LNCaP clone FGC (cell line): ENCODE data around the gene TSPAN31.
A peak's percentile ranks its signal among the peaks of the same experiment; 100 is the strongest.

Source experiments
- DNase-seq: peaks from one replicate; pipeline ENCODE4 v3.0.0-alpha.2; 2011; ENCODE audit warnings: low read depth
- H3K4me3 ChIP-seq: 2 replicates; pipeline ENCODE4 v1.5.1; 2011; ENCODE audit warnings: mild to moderate bottlenecking, low read depth, low read length, control low read depth
- TF ChIP-seq, protein P1 (sequence below): IDR thresholded peaks from 2 replicates; pipeline ENCODE4 v1.5.1; 2012; ENCODE audit warnings: mild to moderate bottlenecking; ENCODE audit not compliant: control insufficient read depth, insufficient read depth; ENCODE audit errors: extremely low read depth

TSPAN31 gene

DNA sequence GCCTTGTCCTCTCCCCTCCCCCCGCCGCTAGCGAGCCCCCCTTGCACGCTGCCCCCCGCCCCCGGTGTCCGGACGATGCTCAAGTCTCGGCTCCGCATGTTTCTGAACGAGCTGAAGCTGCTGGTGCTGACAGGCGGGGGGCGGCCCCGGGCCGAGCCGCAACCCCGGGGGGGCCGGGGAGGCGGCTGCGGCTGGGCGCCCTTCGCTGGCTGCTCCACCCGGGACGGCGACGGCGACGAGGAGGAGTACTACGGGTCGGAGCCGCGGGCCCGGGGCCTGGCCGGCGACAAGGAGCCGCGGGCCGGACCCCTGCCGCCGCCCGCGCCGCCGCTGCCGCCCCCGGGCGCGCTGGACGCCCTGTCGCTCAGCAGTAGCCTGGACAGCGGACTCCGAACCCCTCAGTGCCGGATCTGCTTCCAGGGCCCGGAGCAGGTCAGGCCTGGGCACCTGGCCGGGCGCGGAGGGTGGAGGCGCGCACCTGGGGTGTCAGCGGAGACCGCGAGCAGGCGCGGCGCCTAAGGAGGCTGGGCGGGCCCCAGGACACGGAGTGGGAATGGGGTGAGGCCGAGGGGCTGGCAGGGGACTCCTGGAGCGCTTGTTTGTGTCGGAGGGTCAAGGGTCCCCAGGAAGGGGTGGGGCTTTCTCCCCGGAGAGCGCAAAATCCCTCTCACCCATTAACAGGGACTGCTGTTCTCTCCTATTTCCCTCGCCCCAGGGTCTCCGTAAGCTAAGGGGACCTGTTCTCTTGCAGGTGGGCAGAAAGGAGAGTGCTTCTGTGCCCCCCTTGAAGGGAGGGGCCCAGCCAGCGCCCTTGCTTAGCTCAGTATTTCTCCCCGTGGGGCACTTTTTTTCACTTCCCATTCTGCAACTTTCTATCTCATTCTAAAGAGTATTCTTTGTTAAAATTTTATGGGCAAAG, 10.9 kb downstream of the TSPAN31 start:
- H3K4me3 ChIP-seq: peak overlapping the region; percentile 77
- no peak for DNase-seq
- TF ChIP-seq, protein P1, sequence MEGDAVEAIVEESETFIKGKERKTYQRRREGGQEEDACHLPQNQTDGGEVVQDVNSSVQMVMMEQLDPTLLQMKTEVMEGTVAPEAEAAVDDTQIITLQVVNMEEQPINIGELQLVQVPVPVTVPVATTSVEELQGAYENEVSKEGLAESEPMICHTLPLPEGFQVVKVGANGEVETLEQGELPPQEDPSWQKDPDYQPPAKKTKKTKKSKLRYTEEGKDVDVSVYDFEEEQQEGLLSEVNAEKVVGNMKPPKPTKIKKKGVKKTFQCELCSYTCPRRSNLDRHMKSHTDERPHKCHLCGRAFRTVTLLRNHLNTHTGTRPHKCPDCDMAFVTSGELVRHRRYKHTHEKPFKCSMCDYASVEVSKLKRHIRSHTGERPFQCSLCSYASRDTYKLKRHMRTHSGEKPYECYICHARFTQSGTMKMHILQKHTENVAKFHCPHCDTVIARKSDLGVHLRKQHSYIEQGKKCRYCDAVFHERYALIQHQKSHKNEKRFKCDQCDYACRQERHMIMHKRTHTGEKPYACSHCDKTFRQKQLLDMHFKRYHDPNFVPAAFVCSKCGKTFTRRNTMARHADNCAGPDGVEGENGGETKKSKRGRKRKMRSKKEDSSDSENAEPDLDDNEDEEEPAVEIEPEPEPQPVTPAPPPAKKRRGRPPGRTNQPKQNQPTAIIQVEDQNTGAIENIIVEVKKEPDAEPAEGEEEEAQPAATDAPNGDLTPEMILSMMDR: no peak

DNA sequence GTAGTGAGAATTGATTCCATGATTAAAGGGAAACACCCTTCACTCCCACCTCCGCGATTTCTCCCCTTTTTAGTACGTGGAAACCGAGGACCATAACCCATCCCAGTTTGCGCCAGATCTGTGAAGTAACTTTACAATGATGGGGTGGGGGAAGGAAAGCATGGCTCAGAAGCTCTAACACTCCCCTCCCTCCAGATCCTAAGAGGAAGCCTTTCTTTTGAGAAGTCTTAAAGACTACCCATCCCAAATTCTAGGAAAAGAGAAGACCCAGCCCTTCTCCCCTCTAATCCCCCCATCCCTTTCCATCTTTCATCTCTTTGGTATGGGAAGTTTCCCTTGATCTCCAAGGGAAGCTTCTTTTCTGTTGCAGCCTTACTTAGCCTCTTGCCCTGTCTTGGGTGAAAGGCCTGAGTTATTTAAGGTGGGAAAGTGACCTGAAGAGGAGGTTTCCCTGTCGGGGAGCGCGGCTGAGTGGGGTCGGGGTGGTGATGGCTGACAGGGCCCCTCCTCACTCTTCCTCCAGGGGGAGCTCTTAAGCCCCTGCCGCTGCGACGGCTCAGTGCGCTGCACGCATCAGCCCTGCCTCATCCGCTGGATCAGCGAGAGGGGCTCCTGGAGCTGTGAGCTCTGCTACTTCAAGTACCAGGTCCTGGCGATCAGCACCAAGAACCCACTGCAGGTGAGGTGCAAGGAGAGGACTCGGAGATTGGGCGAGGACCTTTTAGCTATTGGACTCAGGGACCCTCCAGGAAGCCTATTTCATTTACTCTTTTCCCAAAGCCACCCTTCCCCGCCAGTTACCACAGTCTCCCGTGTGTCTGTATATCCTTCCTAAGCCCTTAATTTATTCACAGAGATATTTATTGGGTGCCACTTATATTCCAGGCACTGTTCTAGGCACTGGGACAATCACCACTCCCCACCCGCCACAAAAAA, 11.8 kb downstream of the TSPAN31 start:
- TF ChIP-seq, protein P1: peak; percentile 30; the same call in 1 of the 2 replicates
- DNase-seq: no peak
- H3K4me3 ChIP-seq: peak overlapping the region; percentile 77

DNA sequence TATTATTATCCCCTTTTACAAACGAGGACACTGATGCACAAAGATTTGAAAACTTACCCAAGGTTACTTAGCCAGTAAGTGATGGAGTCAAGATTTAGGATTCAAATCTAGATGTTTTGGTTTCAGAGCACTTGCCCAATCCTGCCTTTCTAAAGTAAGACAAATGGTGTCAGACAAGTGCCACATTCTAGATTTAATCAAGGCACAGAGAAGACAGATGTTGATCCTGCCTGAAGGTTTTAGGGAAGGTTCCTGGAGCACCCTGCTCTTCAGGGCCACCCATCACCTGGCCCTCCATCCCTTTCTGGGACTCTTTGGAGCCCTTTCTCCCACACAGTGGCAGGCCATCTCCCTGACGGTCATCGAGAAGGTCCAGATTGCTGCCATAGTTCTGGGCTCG, 12.9 kb downstream of the TSPAN31 start:
- no peak overlapping the region for H3K4me3 ChIP-seq
- no peak for DNase-seq
- TF ChIP-seq, protein P1: no peak

DNA sequence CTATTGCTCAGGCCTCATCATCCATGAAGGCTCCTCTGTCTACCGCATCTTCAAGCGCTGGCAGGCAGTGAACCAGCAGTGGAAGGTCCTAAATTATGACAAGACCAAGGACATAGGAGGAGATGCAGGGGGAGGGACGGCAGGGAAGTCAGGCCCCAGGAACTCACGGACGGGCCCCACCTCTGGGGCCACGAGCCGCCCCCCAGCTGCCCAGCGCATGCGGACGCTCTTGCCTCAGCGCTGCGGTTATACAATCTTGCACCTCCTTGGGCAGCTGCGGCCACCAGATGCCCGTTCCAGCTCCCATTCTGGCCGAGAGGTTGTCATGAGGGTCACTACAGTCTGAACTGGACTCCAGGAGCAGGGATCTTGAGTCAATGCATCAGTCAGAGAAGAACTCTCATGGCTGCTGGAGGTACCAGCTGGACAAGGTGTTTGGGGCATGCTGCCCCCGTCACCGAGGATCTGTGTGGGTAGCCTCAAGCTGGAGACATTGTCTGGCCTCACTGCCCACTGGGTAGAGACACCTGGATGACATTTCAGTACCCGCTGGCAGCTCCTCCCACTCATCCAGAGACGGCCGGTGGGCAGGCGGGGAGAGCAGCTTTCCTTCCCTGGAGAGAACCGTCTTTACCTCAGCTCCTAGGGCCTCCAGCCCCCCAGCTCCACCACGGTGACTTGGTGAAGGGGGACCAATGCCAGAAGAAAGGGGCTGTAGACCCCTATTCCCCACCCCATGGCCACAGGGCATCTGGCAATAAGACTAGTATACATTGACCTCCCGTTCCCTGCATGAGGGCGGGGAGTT, 13.9 kb downstream of the TSPAN31 start:
- DNase-seq: no peak
- no peak overlapping the region for H3K4me3 ChIP-seq
- TF ChIP-seq, protein P1: no peak

DNA sequence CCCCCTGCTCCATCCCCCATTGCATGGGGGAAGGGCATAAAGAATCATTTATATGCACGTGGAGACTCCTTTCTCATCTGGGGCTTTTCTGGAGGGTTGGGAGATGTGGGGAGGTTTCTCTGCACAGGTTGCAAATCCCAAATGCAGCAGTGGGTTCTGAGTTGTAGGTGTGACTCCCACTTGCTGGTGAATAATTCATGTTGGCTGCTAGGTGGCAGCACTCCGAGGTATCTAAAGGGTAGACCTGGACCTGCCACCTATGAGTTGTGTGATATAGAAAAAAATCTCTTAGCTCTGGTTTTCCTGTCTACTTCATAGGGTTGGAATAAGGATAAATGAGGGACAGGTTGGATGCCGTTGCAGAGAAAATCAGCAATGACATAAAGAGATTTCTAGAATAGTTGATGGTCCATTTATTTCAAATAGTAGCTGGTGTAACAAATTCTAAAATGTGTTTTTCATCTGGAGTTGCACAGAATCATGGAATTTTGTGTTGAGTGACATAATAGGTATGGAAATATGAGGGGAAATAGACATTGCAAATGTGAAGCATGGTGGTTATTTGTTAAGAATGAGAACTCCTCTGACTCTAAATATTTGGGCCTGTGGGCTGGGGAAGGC, 14.6 kb downstream of the TSPAN31 start:
- H3K4me3 ChIP-seq: no peak overlapping the region
- TF ChIP-seq, protein P1: peak; percentile 74
- DNase-seq: no peak
